HCT116 (cell line): ENCODE data around the gene MEN1.

Source experiments
- CEBPB ChIP-seq: IDR thresholded peaks from 2 replicates; pipeline ENCODE4 v1.6.1; 2012; ENCODE audit warnings: low read depth
- EGR1 ChIP-seq: IDR thresholded peaks from 2 replicates; pipeline ENCODE4 v1.6.1; 2012; ENCODE audit warnings: low read depth
- ELF1 ChIP-seq: IDR thresholded peaks from 2 replicates; pipeline ENCODE4 v1.6.1; 2012; ENCODE audit warnings: low read depth, borderline replicate concordance
- EZH2 ChIP-seq: fragments of 200-600 bp; sonication (generic); IDR thresholded peaks from 2 replicates; pipeline ENCODE4 v1.6.1; 2017; ENCODE audit warnings: antibody characterized with exemption, mixed run types
- JUND ChIP-seq: IDR thresholded peaks from 2 replicates; pipeline ENCODE4 v1.6.1; 2012
- POLR2A ChIP-seq: IDR thresholded peaks from 2 replicates; pipeline ENCODE4 v1.7.0; 2011; ENCODE audit warnings: borderline replicate concordance; ENCODE audit not compliant: insufficient read depth, insufficient read length; ENCODE audit errors: extremely low read depth
- RAD21 ChIP-seq: IDR thresholded peaks from 2 replicates; pipeline ENCODE4 v1.6.1; 2012; ENCODE audit warnings: low read depth, mild to moderate bottlenecking
- SP1 ChIP-seq: IDR thresholded peaks from 2 replicates; pipeline ENCODE4 v1.6.1; 2012; ENCODE audit warnings: low read depth
- SRF ChIP-seq: IDR thresholded peaks from 2 replicates; pipeline ENCODE4 v1.6.1; 2012; ENCODE audit warnings: low read depth
- YY1 ChIP-seq: IDR thresholded peaks from 2 replicates; pipeline ENCODE4 v1.6.1; 2011; ENCODE audit warnings: low read length, low read depth, moderate library complexity, mild to moderate bottlenecking; ENCODE audit not compliant: insufficient replicate concordance; ENCODE audit errors: extremely low read depth
- ZFX ChIP-seq: fragments of 450-650 bp; IDR thresholded peaks from 2 replicates; pipeline ENCODE4 v1.6.1; 2017
- TF ChIP-seq, protein P1 (sequence below), 3 experiments: fragments of 200-600 bp in 1 of 3; sonication (generic) in 1 of 3; IDR thresholded peaks in 2 of 3; conservative IDR thresholded peaks in 1 of 3; 2 replicates each; pipeline ENCODE4 v1.5.1; 2012 to 2017; ENCODE audit warnings: low read depth in 2 of 3, low read length in 2 of 3, antibody characterized with exemption in 1 of 3, borderline replicate concordance in 1 of 3, control low read depth in 1 of 3, mild to moderate bottlenecking in 1 of 3, mixed read lengths in 1 of 3, mixed run types in 1 of 3, moderate library complexity in 1 of 3; ENCODE audit not compliant: insufficient read depth in 1 of 3
- TF ChIP-seq, protein P2 (sequence below): IDR thresholded peaks from 2 replicates; pipeline ENCODE4 v1.6.1; 2012; ENCODE audit warnings: low read depth
- TF ChIP-seq, protein P3 (sequence below): IDR thresholded peaks from 2 replicates; pipeline ENCODE4 v1.6.1; 2012

DNA sequence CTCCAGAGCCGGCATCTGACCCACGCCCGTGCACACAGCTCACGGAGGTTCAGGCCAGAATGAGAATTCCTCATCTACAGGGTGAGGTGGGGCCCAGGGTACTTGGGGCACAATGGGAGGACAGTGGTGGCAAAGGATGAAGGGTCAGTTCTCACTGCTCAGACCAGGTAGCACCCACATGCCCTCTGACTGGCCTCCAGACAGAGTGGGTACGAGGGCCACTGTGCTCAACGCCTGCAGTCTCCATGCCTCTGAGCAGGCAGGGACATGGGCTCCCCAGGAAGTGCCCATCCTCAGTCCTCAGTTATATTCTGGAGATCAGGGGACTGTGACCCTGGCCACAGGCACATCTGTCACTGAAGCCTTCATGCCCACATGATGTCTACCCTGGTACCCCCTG, 47.1 kb upstream of the MEN1 start:
- TF ChIP-seq EZH2 (no peak), SP1 (no peak), ZFX (no peak), POLR2A (no peak), SRF (no peak), RAD21 (no peak), YY1 (no peak), JUND (no peak), EGR1 (no peak), ELF1 (no peak), CEBPB (no peak)
- TF ChIP-seq, protein P1, sequence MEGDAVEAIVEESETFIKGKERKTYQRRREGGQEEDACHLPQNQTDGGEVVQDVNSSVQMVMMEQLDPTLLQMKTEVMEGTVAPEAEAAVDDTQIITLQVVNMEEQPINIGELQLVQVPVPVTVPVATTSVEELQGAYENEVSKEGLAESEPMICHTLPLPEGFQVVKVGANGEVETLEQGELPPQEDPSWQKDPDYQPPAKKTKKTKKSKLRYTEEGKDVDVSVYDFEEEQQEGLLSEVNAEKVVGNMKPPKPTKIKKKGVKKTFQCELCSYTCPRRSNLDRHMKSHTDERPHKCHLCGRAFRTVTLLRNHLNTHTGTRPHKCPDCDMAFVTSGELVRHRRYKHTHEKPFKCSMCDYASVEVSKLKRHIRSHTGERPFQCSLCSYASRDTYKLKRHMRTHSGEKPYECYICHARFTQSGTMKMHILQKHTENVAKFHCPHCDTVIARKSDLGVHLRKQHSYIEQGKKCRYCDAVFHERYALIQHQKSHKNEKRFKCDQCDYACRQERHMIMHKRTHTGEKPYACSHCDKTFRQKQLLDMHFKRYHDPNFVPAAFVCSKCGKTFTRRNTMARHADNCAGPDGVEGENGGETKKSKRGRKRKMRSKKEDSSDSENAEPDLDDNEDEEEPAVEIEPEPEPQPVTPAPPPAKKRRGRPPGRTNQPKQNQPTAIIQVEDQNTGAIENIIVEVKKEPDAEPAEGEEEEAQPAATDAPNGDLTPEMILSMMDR (IDR thresholded peaks at IDR 0.05 in 2 of 3, conservative IDR thresholded peaks at IDR 0.05 in 1 of 3; ENCODE audit: borderline replicate concordance in 1 of 3, insufficient read depth in 1 of 3, low read depth in 2 of 3, low read length in 2 of 3), result no peak
- TF ChIP-seq, protein P2, sequence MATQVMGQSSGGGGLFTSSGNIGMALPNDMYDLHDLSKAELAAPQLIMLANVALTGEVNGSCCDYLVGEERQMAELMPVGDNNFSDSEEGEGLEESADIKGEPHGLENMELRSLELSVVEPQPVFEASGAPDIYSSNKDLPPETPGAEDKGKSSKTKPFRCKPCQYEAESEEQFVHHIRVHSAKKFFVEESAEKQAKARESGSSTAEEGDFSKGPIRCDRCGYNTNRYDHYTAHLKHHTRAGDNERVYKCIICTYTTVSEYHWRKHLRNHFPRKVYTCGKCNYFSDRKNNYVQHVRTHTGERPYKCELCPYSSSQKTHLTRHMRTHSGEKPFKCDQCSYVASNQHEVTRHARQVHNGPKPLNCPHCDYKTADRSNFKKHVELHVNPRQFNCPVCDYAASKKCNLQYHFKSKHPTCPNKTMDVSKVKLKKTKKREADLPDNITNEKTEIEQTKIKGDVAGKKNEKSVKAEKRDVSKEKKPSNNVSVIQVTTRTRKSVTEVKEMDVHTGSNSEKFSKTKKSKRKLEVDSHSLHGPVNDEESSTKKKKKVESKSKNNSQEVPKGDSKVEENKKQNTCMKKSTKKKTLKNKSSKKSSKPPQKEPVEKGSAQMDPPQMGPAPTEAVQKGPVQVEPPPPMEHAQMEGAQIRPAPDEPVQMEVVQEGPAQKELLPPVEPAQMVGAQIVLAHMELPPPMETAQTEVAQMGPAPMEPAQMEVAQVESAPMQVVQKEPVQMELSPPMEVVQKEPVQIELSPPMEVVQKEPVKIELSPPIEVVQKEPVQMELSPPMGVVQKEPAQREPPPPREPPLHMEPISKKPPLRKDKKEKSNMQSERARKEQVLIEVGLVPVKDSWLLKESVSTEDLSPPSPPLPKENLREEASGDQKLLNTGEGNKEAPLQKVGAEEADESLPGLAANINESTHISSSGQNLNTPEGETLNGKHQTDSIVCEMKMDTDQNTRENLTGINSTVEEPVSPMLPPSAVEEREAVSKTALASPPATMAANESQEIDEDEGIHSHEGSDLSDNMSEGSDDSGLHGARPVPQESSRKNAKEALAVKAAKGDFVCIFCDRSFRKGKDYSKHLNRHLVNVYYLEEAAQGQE, result no peak
- TF ChIP-seq, protein P3, sequence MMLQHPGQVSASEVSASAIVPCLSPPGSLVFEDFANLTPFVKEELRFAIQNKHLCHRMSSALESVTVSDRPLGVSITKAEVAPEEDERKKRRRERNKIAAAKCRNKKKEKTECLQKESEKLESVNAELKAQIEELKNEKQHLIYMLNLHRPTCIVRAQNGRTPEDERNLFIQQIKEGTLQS, result no peak
